ENCODE data around the gene GINS1.

Gene GINS1

GRCh38 chr20:25485872-25486271, 78.4 kb downstream of the GINS1 start:
- peak overlapping the region in 1 of 2 experiments; percentile 23; a peak in 1 of 4 replicates for H3K4me3 ChIP-seq (ENCODE audit: low read depth in 1 of 2, low read length in 2 of 2)
- no peaks in the 10 kb centered on the region for H4K20me1 ChIP-seq (ENCODE audit: insufficient read depth, low read length)
- no peak overlapping the region; the same call in 1 of the 2 replicates for H2AFZ ChIP-seq (ENCODE audit: low read depth, low read length)
- no peak for TF ChIP-seq EZH2 (IDR thresholded peaks at IDR 0.05; ENCODE audit: borderline replicate concordance, low read depth, low read length, severe bottlenecking)
- TF ChIP-seq CTCF (IDR thresholded peaks at IDR 0.05; ENCODE audit: borderline replicate concordance, extremely low read depth, low read length, poor library complexity, severe bottlenecking): no peak
- H3K27me3 ChIP-seq (ENCODE audit: insufficient read depth, low read length, poor library complexity): no peaks in the 10 kb centered on the region
- DNase-seq (peak; percentile 68), ATAC-seq (ENCODE audit: insufficient read depth, low read depth) (peak; percentile 48)
- H3K4me1 ChIP-seq (ENCODE audit: insufficient read depth, low read length): peaks cover 56% of the 10 kb centered on the region
- H3K27ac ChIP-seq (ENCODE audit: low read length): peak overlapping the region; percentile 81
- peaks cover 34% of the 10 kb centered on the region for H3K36me3 ChIP-seq (ENCODE audit: insufficient read depth, low read length)
- peak overlapping the region; percentile 63 for H3K4me2 ChIP-seq (ENCODE audit: insufficient read depth, low read length)
- peak overlapping the region; percentile 45 for H3K9ac ChIP-seq (ENCODE audit: low read depth, low read length)
- H3K79me2 ChIP-seq (ENCODE audit: insufficient read depth, low read length): no peaks in the 10 kb centered on the region
- H3K9me3 ChIP-seq (ENCODE audit: insufficient read depth, low read length, severe bottlenecking): no peaks in the 10 kb centered on the region

- peak overlapping the region; percentile 81 for H3K27ac ChIP-seq (ENCODE audit: low read length)
- peak overlapping the region; percentile 63 for H3K4me2 ChIP-seq (ENCODE audit: insufficient read depth, low read length)
- H3K79me2 ChIP-seq (ENCODE audit: insufficient read depth, low read length): no peaks in the 10 kb centered on the region
- no peaks in the 10 kb centered on the region for H3K27me3 ChIP-seq (ENCODE audit: insufficient read depth, low read length, poor library complexity)
- DNase-seq (peak; percentile 97), ATAC-seq (ENCODE audit: insufficient read depth, low read depth) (peak; percentile 83)
- H3K36me3 ChIP-seq (ENCODE audit: insufficient read depth, low read length): peaks cover 36% of the 10 kb centered on the region
- H3K4me3 ChIP-seq (ENCODE audit: low read depth in 1 of 2, low read length in 2 of 2): 0 out of 4 replicates have a peak overlapping the region, but pooled peaks of 1 of the 2 experiments have one; percentile 5
- TF ChIP-seq CTCF (IDR thresholded peaks at IDR 0.05; ENCODE audit: borderline replicate concordance, extremely low read depth, low read length, poor library complexity, severe bottlenecking) (peak; percentile 32), EZH2 (IDR thresholded peaks at IDR 0.05; ENCODE audit: borderline replicate concordance, low read depth, low read length, severe bottlenecking) (no peak)
- peak overlapping the region; percentile 45; the same call in 1 of the 2 replicates for H3K9ac ChIP-seq (ENCODE audit: low read depth, low read length)
- H3K9me3 ChIP-seq (ENCODE audit: insufficient read depth, low read length, severe bottlenecking): no peaks in the 10 kb centered on the region
- H2AFZ ChIP-seq (ENCODE audit: low read depth, low read length): peak overlapping the region; percentile 36; the same call in 1 of the 2 replicates
- peaks cover 56% of the 10 kb centered on the region for H3K4me1 ChIP-seq (ENCODE audit: insufficient read depth, low read length)
- no peaks in the 10 kb centered on the region for H4K20me1 ChIP-seq (ENCODE audit: insufficient read depth, low read length)
Measured at GRCh38 chr20:25486377-25486776, 78.9 kb downstream of the GINS1 start.

GRCh38 chr20:25487306-25487705, 79.8 kb downstream of the GINS1 start:
- Histone ChIP-seq H3K27me3 (ENCODE audit: insufficient read depth, low read length, poor library complexity) (no peaks in the 10 kb centered on the region), H3K9me3 (ENCODE audit: insufficient read depth, low read length, severe bottlenecking) (no peaks in the 10 kb centered on the region), H3K4me3 (ENCODE audit: low read depth in 1 of 2, low read length in 2 of 2) (no peak overlapping the region), H3K4me2 (ENCODE audit: insufficient read depth, low read length) (no peak overlapping the region), H3K27ac (ENCODE audit: low read length) (peak overlapping the region; percentile 81), H3K36me3 (ENCODE audit: insufficient read depth, low read length) (peaks cover 33% of the 10 kb centered on the region), H3K9ac (ENCODE audit: low read depth, low read length) (no peak overlapping the region), H3K79me2 (ENCODE audit: insufficient read depth, low read length) (no peaks in the 10 kb centered on the region), H4K20me1 (ENCODE audit: insufficient read depth, low read length) (no peaks in the 10 kb centered on the region), H3K4me1 (ENCODE audit: insufficient read depth, low read length) (peaks cover 56% of the 10 kb centered on the region), H2AFZ (ENCODE audit: low read depth, low read length) (no peak overlapping the region)
- no peak for TF ChIP-seq CTCF (IDR thresholded peaks at IDR 0.05; ENCODE audit: borderline replicate concordance, extremely low read depth, low read length, poor library complexity, severe bottlenecking)
- TF ChIP-seq EZH2 (IDR thresholded peaks at IDR 0.05; ENCODE audit: borderline replicate concordance, low read depth, low read length, severe bottlenecking): no peak
- no peak for DNase-seq
- no peak for ATAC-seq (ENCODE audit: insufficient read depth, low read depth)

All from DND-41 (cell line).